ENCODE data around the gene CAPN15. TPM values are rescaled to one million over a fixed set of nuclear protein-coding genes. Genes with fewer than 3 reads are reported as not detected.

Gene CAPN15
- total RNA-seq, 2 experiments from 2014 or later: 32.9 to 54.0 TPM

DNA sequence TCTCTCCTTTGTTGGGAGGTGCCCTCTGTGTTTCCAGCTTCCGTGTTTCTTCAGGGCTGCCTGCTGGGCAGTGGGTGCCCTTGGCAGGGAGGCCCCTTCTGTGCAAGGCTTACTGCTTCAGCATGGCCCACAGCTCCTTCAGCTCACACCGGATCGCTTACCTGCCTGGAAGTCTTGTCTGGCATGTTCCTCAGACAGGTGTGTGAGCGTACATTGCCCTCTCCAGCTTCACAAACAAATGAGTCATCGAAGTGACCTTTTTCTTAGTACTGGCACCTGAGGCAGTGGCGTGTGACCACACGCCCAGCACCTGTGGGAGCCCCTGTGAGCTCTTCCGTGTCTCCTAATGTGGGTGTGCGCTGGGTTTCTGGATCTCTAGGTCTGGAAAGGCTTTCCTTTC is 65.9 kb downstream of the CAPN15 start:
- ChIA-PET POLR2A (interaction anchor here (0.5 to 1.2 kb wide), 2 partner anchors 9 to 43 kb away, joined by 3 read pairs; partner anchors contain the start of gene METTL26), CTCF (ENCODE audit: unreplicated experiment) (no interaction called here)
- TF ChIP-seq, protein P1, sequence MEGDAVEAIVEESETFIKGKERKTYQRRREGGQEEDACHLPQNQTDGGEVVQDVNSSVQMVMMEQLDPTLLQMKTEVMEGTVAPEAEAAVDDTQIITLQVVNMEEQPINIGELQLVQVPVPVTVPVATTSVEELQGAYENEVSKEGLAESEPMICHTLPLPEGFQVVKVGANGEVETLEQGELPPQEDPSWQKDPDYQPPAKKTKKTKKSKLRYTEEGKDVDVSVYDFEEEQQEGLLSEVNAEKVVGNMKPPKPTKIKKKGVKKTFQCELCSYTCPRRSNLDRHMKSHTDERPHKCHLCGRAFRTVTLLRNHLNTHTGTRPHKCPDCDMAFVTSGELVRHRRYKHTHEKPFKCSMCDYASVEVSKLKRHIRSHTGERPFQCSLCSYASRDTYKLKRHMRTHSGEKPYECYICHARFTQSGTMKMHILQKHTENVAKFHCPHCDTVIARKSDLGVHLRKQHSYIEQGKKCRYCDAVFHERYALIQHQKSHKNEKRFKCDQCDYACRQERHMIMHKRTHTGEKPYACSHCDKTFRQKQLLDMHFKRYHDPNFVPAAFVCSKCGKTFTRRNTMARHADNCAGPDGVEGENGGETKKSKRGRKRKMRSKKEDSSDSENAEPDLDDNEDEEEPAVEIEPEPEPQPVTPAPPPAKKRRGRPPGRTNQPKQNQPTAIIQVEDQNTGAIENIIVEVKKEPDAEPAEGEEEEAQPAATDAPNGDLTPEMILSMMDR (conservative IDR thresholded peaks at IDR 0.05; ENCODE audit: low read length): no peak
- no peak for TF ChIP-seq EZH2phosphoT487 (IDR thresholded peaks at IDR 0.05; ENCODE audit: borderline replicate concordance, low read depth, low read length)
- no TSS peak for BruUV-seq (replicated peaks)
- Histone ChIP-seq H3K36me3 (ENCODE audit: insufficient read depth, low read length) (no peaks in the 10 kb centered on the region), H3K9me3 (ENCODE audit: low read length) (no peaks in the 10 kb centered on the region), H4K20me1 (ENCODE audit: insufficient read depth, low read length) (no peaks in the 10 kb centered on the region), H2AFZ (ENCODE audit: low read length) (no peak overlapping the region), H3K27ac (ENCODE audit: low read depth, low read length, poor library complexity, severe bottlenecking) (no peak overlapping the region), H3K9me2 (ENCODE audit: insufficient read depth, low read length) (no peaks in the 10 kb centered on the region), H3K79me2 (ENCODE audit: insufficient read depth, low read depth, low read length) (peaks cover 7% of the 10 kb centered on the region; the same call in 1 of the 2 replicates), H3K4me1 (ENCODE audit: insufficient read depth, low read length, poor library complexity, severe bottlenecking) (peaks cover 18% of the 10 kb centered on the region), H3K4me2 (ENCODE audit: low read length) (no peak overlapping the region), H3K4me3 (ENCODE audit: low read depth, low read length, poor library complexity, severe bottlenecking) (no peak overlapping the region)
- DNase-seq (ENCODE audit: low spot score): no peak
- intact Hi-C loops (cut with micrococcal nuclease; ENCODE audit: unreplicated experiment): no loop called here

DNA sequence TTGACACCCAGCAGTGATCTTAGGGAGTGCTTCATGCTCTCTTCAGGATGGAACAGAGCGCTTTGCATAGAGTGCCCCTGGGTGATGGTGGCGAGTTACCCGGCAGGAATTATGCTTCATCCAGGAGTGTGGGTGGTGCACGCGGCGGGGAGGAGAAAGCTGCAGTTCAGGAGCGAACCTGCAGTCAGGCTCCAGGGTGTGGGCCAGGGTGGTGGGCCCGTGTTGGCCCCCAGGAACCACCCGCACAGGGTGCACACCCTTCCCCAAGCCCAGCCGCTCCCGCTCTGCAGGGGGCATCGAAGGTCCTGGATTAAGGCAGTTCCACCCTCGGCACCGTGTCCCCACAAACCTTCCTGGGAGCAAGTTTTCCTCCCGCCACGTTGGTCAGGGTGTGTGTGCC is 66.3 kb downstream of the CAPN15 start:
- H3K36me3 ChIP-seq (ENCODE audit: insufficient read depth, low read length): peaks cover 1% of the 10 kb centered on the region
- H3K9me2 ChIP-seq (ENCODE audit: insufficient read depth, low read length): no peaks in the 10 kb centered on the region
- H3K4me1 ChIP-seq (ENCODE audit: insufficient read depth, low read length, poor library complexity, severe bottlenecking): peaks cover 18% of the 10 kb centered on the region
- DNase-seq (ENCODE audit: low spot score): no peak
- H3K27ac ChIP-seq (ENCODE audit: low read depth, low read length, poor library complexity, severe bottlenecking): no peak overlapping the region
- no peaks in the 10 kb centered on the region for H4K20me1 ChIP-seq (ENCODE audit: insufficient read depth, low read length)
- no peak for TF ChIP-seq EZH2phosphoT487 (IDR thresholded peaks at IDR 0.05; ENCODE audit: borderline replicate concordance, low read depth, low read length)
- TF ChIP-seq, protein P1 (conservative IDR thresholded peaks at IDR 0.05; ENCODE audit: low read length): no peak
- intact Hi-C loops (cut with micrococcal nuclease; ENCODE audit: unreplicated experiment): no loop called here
- no TSS peak for BruUV-seq (replicated peaks)
- ChIA-PET CTCF (ENCODE audit: unreplicated experiment) (no interaction called here), POLR2A (interaction anchor here (1.2 kb wide), 1 partner anchor 43 kb away, joined by 3 read pairs; the partner anchor contains the start of gene METTL26)
- H3K4me3 ChIP-seq (ENCODE audit: low read depth, low read length, poor library complexity, severe bottlenecking): no peak overlapping the region
- H3K79me2 ChIP-seq (ENCODE audit: insufficient read depth, low read depth, low read length): peaks cover 7% of the 10 kb centered on the region; the same call in 1 of the 2 replicates
- H3K9me3 ChIP-seq (ENCODE audit: low read length): no peaks in the 10 kb centered on the region
- no peak overlapping the region for H2AFZ ChIP-seq (ENCODE audit: low read length)
- H3K4me2 ChIP-seq (ENCODE audit: low read length): no peak overlapping the region

DNA sequence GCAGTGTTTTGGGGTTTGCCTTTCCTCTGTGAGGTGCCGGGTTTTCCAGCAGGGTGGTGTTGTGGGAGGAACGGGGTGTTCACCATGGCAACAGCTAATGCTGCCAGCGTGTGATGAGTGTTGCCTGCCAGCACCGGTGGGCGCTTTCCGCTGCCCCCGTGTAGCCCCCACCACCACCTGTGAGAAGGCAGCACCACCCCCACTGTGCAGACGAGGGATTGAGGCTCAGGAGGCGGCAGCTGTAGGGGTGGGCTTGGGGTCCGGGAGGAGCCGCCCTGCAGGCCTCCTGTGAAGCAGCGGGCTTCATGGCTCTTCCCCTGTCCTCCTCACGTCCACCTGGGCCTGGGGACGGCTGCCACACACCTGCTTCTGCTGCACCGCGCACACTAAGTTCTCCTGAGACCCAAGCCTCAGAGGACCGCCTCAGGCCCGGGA is 67.6 kb downstream of the CAPN15 start:
- Histone ChIP-seq H3K4me2 (ENCODE audit: low read length) (no peak overlapping the region), H4K20me1 (ENCODE audit: insufficient read depth, low read length) (no peaks in the 10 kb centered on the region), H2AFZ (ENCODE audit: low read length) (no peak overlapping the region), H3K9me2 (ENCODE audit: insufficient read depth, low read length) (no peaks in the 10 kb centered on the region), H3K9me3 (ENCODE audit: low read length) (no peaks in the 10 kb centered on the region), H3K27ac (ENCODE audit: low read depth, low read length, poor library complexity, severe bottlenecking) (no peak overlapping the region), H3K36me3 (ENCODE audit: insufficient read depth, low read length) (peaks cover 9% of the 10 kb centered on the region), H3K4me1 (ENCODE audit: insufficient read depth, low read length, poor library complexity, severe bottlenecking) (peaks cover 18% of the 10 kb centered on the region), H3K79me2 (ENCODE audit: insufficient read depth, low read depth, low read length) (peaks cover 7% of the 10 kb centered on the region; the same call in 1 of the 2 replicates), H3K4me3 (ENCODE audit: low read depth, low read length, poor library complexity, severe bottlenecking) (no peak overlapping the region)
- CTCF ChIA-PET (ENCODE audit: unreplicated experiment): no interaction called here
- DNase-seq (ENCODE audit: low spot score): no peak
- no peak for TF ChIP-seq EZH2phosphoT487 (IDR thresholded peaks at IDR 0.05; ENCODE audit: borderline replicate concordance, low read depth, low read length)
- TF ChIP-seq, protein P1 (conservative IDR thresholded peaks at IDR 0.05; ENCODE audit: low read length): no peak
- POLR2A ChIA-PET: interaction anchor here (0.7 kb wide), 1 partner anchor 33 kb away, joined by 5 read pairs; no protein-coding TSS in a partner anchor
- intact Hi-C loops (cut with micrococcal nuclease; ENCODE audit: unreplicated experiment): no loop called here
- no TSS peak for BruUV-seq (replicated peaks)
